ENCODE measurements around the gene SRRM3.
"Not testable (repeated sequence)": the region's sequence is repeated elsewhere in the genome, so short reads cannot be mapped to it uniquely, and the experiment has no call there.

The SRRM3 gene

DNA sequence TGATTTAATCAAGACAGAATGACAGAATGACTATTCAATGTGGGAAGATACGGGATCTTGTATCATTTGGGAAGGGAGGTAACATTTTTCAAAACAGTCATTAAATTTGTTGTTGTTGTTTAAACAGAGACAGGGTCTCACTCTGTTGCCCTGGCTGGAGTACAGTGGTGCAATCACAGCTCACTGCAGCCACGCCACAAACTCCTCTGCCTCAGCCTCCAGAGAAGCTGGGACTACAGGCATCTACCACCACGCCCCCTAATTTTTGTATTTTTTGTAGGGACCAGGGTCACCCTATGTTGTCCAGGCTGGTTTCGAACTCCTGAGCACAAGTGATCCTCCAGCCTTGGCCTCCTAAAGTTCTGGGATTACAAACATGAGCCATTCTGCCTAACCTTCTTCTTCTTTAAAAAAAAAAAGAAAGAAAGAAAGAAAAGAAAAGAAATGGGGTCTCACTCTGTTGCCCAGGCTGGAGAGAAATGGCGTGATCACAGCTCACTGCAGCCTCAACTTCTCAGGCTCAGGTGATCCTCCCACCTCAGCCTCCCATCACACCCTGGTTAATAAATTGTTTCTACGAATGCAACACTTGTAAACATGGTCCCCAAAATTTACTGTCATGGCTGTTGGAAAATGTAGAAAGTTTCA lies 132.7 kb downstream of the SRRM3 start:
- H3K4me1 Mint-ChIP-seq: peaks cover 52% of the 10 kb centered on the region

DNA sequence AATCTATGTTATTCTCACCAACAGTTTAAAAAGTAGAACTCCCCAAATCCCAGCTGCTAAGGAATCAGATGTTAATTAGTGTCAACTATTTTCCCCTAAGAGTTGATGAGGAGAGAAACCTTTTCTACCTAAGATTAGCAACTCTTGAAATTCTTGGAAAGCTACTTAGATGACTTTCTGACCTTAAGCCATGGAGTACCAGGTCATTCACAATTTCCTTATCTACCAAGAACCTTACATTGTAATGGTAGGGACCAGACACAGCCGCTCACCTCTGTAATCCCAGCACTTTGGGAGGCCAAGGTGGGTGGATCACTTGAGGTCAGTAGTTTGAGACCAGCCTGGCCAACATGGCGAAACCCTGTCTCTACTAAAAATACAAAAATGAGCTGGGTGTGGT lies 133.7 kb downstream of the SRRM3 start:
- H3K4me3 Mint-ChIP-seq, H3K27ac Mint-ChIP-seq, H3K27me3 Mint-ChIP-seq, ATAC-seq, H3K9me3 Mint-ChIP-seq: not testable (repeated sequence)
- Mint-ChIP-seq H3K36me3 (peaks cover 29% of the 10 kb centered on the region), H3K4me1 (peaks cover 53% of the 10 kb centered on the region)

More for the DNA sequence above, 132.7 kb downstream of the SRRM3 start:
- Mint-ChIP-seq H3K27ac (no peak overlapping the region), H3K9me3 (no peaks in the 10 kb centered on the region), H3K36me3 (peaks cover 30% of the 10 kb centered on the region), H3K27me3 (no peaks in the 10 kb centered on the region), H3K4me3 (no peak overlapping the region)
- no peak for ATAC-seq

DNA sequence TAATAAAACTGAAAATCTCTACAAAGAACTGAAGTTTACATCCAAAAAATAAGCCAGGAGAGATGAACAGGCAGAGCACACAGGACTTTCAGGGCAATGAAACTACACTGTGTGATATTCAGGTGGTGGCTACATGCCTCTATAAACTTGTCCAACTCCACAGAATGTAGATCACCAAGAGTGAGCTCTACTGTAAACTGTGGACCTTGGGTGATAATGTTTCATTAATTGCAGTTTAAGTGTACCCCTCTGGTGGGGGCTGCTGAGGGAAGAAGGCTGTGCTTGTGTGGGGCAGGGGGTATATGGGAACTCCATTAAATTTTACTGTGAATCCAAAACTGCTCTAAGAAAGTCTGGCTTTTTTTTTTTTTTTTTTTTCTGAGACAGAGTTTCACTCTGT lies 134.4 kb downstream of the SRRM3 start:
- no peak for ATAC-seq
- Mint-ChIP-seq H3K27ac (no peak overlapping the region), H3K9me3 (no peaks in the 10 kb centered on the region), H3K36me3 (peaks cover 30% of the 10 kb centered on the region), H3K27me3 (no peaks in the 10 kb centered on the region), H3K4me1 (peaks cover 59% of the 10 kb centered on the region), H3K4me3 (no peak overlapping the region)
